ENCODE measurements around the gene ZNF730. TPM values are rescaled to one million over a fixed set of nuclear protein-coding genes. Genes with fewer than 3 reads are reported as not detected.
"Not testable (repeated sequence)": the region's sequence is repeated elsewhere in the genome, so short reads cannot be mapped to it uniquely, and the experiment has no call there.

The ZNF730 gene
- total RNA-seq, 1 experiment from 2014 or later = 24.9 TPM

DNA sequence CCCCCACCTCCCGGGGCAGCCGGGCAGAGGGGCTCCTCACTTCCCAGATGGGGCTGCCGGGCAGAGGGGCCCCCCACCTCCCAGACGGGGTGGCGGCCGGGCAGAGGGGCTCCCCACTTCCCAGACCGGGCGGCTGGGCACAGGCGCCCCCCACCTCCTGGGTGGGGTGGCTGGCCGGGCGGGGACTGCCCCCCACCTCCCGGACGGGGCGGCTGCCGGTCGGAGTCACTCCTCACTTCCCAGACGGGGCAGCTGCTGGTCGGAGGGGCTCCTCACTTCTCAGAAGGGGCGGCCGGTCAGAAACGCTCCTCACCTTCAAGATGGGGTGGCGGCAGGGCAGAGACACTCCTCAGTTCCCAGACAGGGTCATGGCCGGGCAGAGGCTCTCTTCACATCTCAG lies 43.9 kb downstream of the ZNF730 start:
- H3K4me1 ChIP-seq = no peaks in the 10 kb centered on the region
- no peak overlapping the region for H3K4me3 ChIP-seq
- no peak for DNase-seq
- no peaks in the 10 kb centered on the region for H3K36me3 ChIP-seq
- no peak overlapping the region for H3K27ac ChIP-seq
- no peaks in the 10 kb centered on the region for H3K9me3 ChIP-seq (replicated peaks)
- no peaks in the 10 kb centered on the region for H3K27me3 ChIP-seq

DNA sequence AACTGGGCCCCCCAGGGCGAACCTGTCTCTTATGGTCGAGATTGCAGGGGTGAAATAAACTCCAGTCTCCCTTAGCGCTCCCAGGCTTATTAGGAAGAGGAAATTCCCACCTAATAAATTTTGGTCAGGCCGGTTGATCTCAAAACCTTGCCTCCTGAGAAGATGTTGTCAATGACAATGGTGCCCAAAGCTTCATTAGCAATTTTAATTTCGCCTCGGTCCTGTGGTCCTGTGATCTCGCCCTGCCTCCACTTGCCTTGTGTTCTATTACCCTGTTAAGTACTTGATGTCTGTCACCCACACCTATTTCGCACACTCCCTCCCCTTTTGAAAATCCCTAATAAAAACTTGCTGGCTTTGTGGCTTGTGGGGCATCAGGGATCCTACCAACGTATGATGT lies 51.5 kb downstream of the ZNF730 start:
- not testable (repeated sequence) for H3K4me3 ChIP-seq; DNase-seq; H3K27me3 ChIP-seq; H3K9me3 ChIP-seq (replicated peaks); H3K4me1 ChIP-seq; H3K27ac ChIP-seq; H3K36me3 ChIP-seq

DNA sequence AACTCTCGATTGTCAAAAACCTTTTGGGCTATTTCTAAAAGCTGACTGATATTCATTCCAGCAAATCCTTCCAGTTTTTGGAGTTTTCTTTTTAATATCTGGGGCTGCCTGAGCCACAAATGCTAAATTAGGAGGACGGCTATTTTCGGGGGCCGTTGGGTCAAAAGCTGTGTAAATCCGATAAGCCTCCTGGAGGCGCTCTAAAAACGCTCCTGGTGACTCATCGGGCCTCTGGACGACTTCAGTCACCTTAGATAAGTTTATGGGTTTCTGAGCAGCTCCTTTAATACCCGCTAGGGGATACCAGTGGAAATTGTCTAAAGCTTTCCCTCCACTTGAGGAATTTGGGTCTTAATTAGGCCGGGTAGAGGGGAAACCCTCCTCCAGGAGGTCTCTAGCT lies 66.4 kb downstream of the ZNF730 start:
- no peak for DNase-seq
- Histone ChIP-seq H3K27me3 (no peaks in the 10 kb centered on the region), H3K4me3 (no peak overlapping the region)

DNA sequence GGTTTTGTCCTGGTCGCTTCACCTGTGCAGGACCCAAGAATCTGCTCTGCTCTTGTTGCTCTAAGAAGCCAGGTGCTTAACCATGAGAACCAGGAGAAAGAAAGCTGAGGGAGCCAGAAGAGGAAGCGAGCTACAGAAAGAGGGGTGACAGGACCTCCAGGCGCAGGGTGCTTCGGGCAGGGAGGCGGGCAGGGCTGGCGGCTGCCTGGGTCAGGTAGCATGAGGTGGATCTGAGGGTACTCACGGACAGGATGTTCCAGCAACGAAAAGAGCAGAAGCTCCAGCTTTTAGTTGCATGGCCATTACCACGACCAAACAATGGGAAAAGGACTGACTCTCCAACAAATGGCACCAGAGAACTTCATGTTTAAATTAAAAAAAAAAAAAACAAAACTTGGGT lies 73.5 kb downstream of the ZNF730 start:
- H3K4me1 ChIP-seq = no peaks in the 10 kb centered on the region
- no peaks in the 10 kb centered on the region for H3K27me3 ChIP-seq
- H3K36me3 ChIP-seq = no peaks in the 10 kb centered on the region
- H3K27ac ChIP-seq = no peak overlapping the region
- no peak for DNase-seq
- no peak overlapping the region for H3K4me3 ChIP-seq
- no peaks in the 10 kb centered on the region for H3K9me3 ChIP-seq (replicated peaks)

More for the DNA sequence above, 66.4 kb downstream of the ZNF730 start:
- Histone ChIP-seq H3K9me3 (replicated peaks) (no peaks in the 10 kb centered on the region), H3K36me3 (no peaks in the 10 kb centered on the region), H3K27ac (no peak overlapping the region), H3K4me1 (no peaks in the 10 kb centered on the region)

Other genes starting within 250 kb of the ZNF730 start
- gene ZNF728, start 113.8 kb upstream of the ZNF730 start, total RNA-seq (2014; rRNA removed; shearing (Covaris generic)) = not detected in 2 replicates
- gene ZNF724, start 133.4 kb downstream of the ZNF730 start, total RNA-seq (2014; rRNA removed; shearing (Covaris generic)) = 38.5 and 43.8 TPM in 2 replicates